OCI-LY3 (cell line): ENCODE measurements around the gene COPS4.
"Not testable (repeated sequence)": the region's sequence is repeated elsewhere in the genome, so short reads cannot be mapped to it uniquely, and the experiment has no call there.

ENCODE experiments used
- H2AFZ ChIP-seq: fragments of 200-600, 300-600 bp; shearing (Covaris generic); 2 replicates; pipeline ENCODE4 v1.6.0; 2014; ENCODE audit warnings: antibody characterized with exemption, low read depth, low read length
- H3K27ac ChIP-seq: fragments of 200-600, 300-600 bp; sonication (generic); 2 replicates; pipeline ENCODE4 v1.5.1; 2014; ENCODE audit warnings: mild to moderate bottlenecking, low read length, moderate library complexity, mixed read lengths
- H3K27me3 ChIP-seq: fragments of 200-600, 300-600 bp; sonication (generic); 2 replicates; pipeline ENCODE4 v1.6.1; 2014; ENCODE audit warnings: low read depth, low read length, mixed read lengths
- H3K36me3 ChIP-seq: fragments of 200-600, 300-600 bp; sonication (generic); replicated peaks from 2 replicates; pipeline ENCODE3; 2014; ENCODE audit warnings: low read depth, low read length, mixed read lengths
- H3K4me1 ChIP-seq: fragments of 300-600, 200-600 bp; sonication (generic); 2 replicates; pipeline ENCODE4 v1.6.1; 2014; ENCODE audit warnings: low read length, mixed read lengths
- H3K4me2 ChIP-seq: fragments of 200-600, 300-600 bp; sonication (generic); 2 replicates; pipeline ENCODE4 v1.6.1; 2014; ENCODE audit warnings: low read length, mixed read lengths
- H3K4me3 ChIP-seq: fragments of 300-600, 200-600 bp; sonication (generic); 2 replicates; pipeline ENCODE4 v1.5.1; 2014; ENCODE audit warnings: antibody characterized with exemption, mild to moderate bottlenecking, low read length, moderate library complexity
- H3K79me2 ChIP-seq: fragments of 300-600, 200-600 bp; shearing (Covaris generic); 2 replicates; pipeline ENCODE4 v1.6.1; 2014; ENCODE audit warnings: mild to moderate bottlenecking, low read length, mixed read lengths
- H3K9ac ChIP-seq: fragments of 300-600, 200-600 bp; shearing (Covaris generic); 2 replicates; pipeline ENCODE4 v1.6.0; 2014; ENCODE audit warnings: mild to moderate bottlenecking, low read length, moderate library complexity
- H3K9me3 ChIP-seq: fragments of 200-600, 300-600 bp; shearing (Covaris generic); 2 replicates; pipeline ENCODE4 v1.6.1; 2014; ENCODE audit warnings: low read length, mixed read lengths; ENCODE audit not compliant: insufficient read depth
- H4K20me1 ChIP-seq: fragments of 200-600, 300-600 bp; sonication (generic); 2 replicates; pipeline ENCODE4 v1.6.1; 2016; ENCODE audit warnings: low read length, mixed read lengths; ENCODE audit not compliant: insufficient read depth
- CTCF ChIP-seq: fragments of 200-600, 300-600 bp; sonication (generic); IDR thresholded peaks from 2 replicates; pipeline ENCODE4 v1.5.1; 2014; ENCODE audit warnings: antibody characterized with exemption, low read length, low read depth
- EZH2phosphoT487 ChIP-seq: fragments of 200-600 bp; shearing (Covaris generic); IDR thresholded peaks from 2 replicates; pipeline ENCODE4 v1.6.1; 2018; ENCODE audit warnings: antibody characterized with exemption, mixed run types, low read depth

The COPS4 gene

GRCh38 chr4:83019794-83020494, 15.0 kb upstream of the COPS4 start:
- peaks cover 10% of the 10 kb centered on the region for H3K4me1 ChIP-seq
- no peak overlapping the region for H3K27ac ChIP-seq
- no peak overlapping the region for H3K4me3 ChIP-seq
- H3K9me3 ChIP-seq, result peaks cover 3% of the 10 kb centered on the region; the same call in 1 of the 2 replicates
- H2AFZ ChIP-seq, result peak overlapping the region; percentile 36; the same call in 1 of the 2 replicates
- no peaks in the 10 kb centered on the region for H4K20me1 ChIP-seq
- no peaks in the 10 kb centered on the region for H3K79me2 ChIP-seq
- no peaks in the 10 kb centered on the region for H3K36me3 ChIP-seq
- peak overlapping the region; percentile 28 for H3K4me2 ChIP-seq
- no peak overlapping the region for H3K9ac ChIP-seq
- TF ChIP-seq CTCF (no peak), EZH2phosphoT487 (no peak)
- H3K27me3 ChIP-seq, result no peaks in the 10 kb centered on the region

GRCh38 chr4:83022724-83023450, 12.1 kb upstream of the COPS4 start:
- Histone ChIP-seq H3K79me2 (no peaks in the 10 kb centered on the region), H3K36me3 (no peaks in the 10 kb centered on the region), H2AFZ (no peak overlapping the region), H3K4me1 (peaks cover 10% of the 10 kb centered on the region), H4K20me1 (no peaks in the 10 kb centered on the region), H3K27ac (no peak overlapping the region), H3K9me3 (peaks cover 9% of the 10 kb centered on the region; the same call in 1 of the 2 replicates), H3K9ac (no peak overlapping the region), H3K4me3 (no peak overlapping the region), H3K4me2 (no peak overlapping the region), H3K27me3 (no peaks in the 10 kb centered on the region)
- TF ChIP-seq EZH2phosphoT487 (no peak), CTCF (no peak)

- H3K9me3 ChIP-seq, H3K4me1 ChIP-seq, H3K4me2 ChIP-seq, H3K4me3 ChIP-seq, H3K27ac ChIP-seq, H3K36me3 ChIP-seq, H3K9ac ChIP-seq, H2AFZ ChIP-seq, H3K27me3 ChIP-seq, H3K79me2 ChIP-seq, H4K20me1 ChIP-seq: not testable (repeated sequence)
Measured at GRCh38 chr4:83023599-83023998, 11.4 kb upstream of the COPS4 start.

GRCh38 chr4:83024233-83024632, 10.8 kb upstream of the COPS4 start:
- H3K27me3 ChIP-seq, result no peaks in the 10 kb centered on the region
- H2AFZ ChIP-seq, result no peak overlapping the region
- H3K79me2 ChIP-seq, result no peaks in the 10 kb centered on the region
- H4K20me1 ChIP-seq, result no peaks in the 10 kb centered on the region
- peaks cover 10% of the 10 kb centered on the region for H3K4me1 ChIP-seq
- H3K4me2 ChIP-seq, result no peak overlapping the region
- H3K9ac ChIP-seq, result no peak overlapping the region
- no peak for TF ChIP-seq CTCF
- TF ChIP-seq EZH2phosphoT487, result no peak
- H3K36me3 ChIP-seq, result no peaks in the 10 kb centered on the region
- no peak overlapping the region for H3K4me3 ChIP-seq
- H3K27ac ChIP-seq, result no peak overlapping the region
- H3K9me3 ChIP-seq, result peaks cover 9% of the 10 kb centered on the region; the same call in 1 of the 2 replicates
